Caco-2 (cell line): ENCODE results near the gene TMEM190. TPM values are rescaled to one million over a fixed set of nuclear protein-coding genes. Genes with fewer than 3 reads are reported as not detected.

Experiments
- BruUV-seq: library from RNA; stranded (reverse); fragments of 400-500 nt; replicated peaks from 2 replicates; lab custom pipeline; 2021; lab: Mats Ljungman, UMichigan
- CTCF ChIA-PET: fragments of 300-600 bp; sonication (Branson Sonifier 250); formaldehyde crosslinking; loops from one replicate; lab custom pipeline; 2022; ENCODE audit warnings: antibody characterized with exemption; lab: Charles Lee
- POLR2A ChIA-PET: fragments of 300-600 bp; sonication (Branson Sonifier 250); formaldehyde crosslinking; loops from one replicate; lab custom pipeline; 2022; ENCODE audit warnings: antibody characterized with exemption; lab: Charles Lee
- DNase-seq, 2 experiments: peaks; one replicate each; pipeline versions ENCODE4 v3.0.0 to v3.0.0-alpha.2; 2020 to 2022
- H3K27me3 ChIP-seq: replicated peaks from 2 replicates; pipeline ENCODE4 v1.6.0; 2011; ENCODE audit warnings: low read length; ENCODE audit not compliant: control insufficient read depth, insufficient read depth
- H3K36me3 ChIP-seq: 2 replicates; pipeline ENCODE4 v1.5.1; 2011; ENCODE audit warnings: low read length; ENCODE audit not compliant: control insufficient read depth, insufficient read depth
- H3K4me1 ChIP-seq: fragments of 250-450 bp; sonication (Bioruptor Pico); 2 replicates; pipeline ENCODE4 v1.5.1; 2020; ENCODE audit warnings: mild to moderate bottlenecking
- H3K4me3 ChIP-seq: 2 replicates; pipeline ENCODE4 v1.5.1; 2011; ENCODE audit warnings: low read depth, mild to moderate bottlenecking, control low read depth, low read length
- H3K9me3 ChIP-seq: fragments of 250-450 bp; sonication (Bioruptor Pico); 2 replicates; pipeline ENCODE4 v1.5.1; 2020; ENCODE audit warnings: mild to moderate bottlenecking, moderate library complexity
- H3K27ac Mint-ChIP-seq: one replicate; pipeline ENCODE4 v1.8.0; 2022; ENCODE audit warnings: mixed read lengths; ENCODE audit not compliant: unreplicated experiment
- H3K27me3 Mint-ChIP-seq: one replicate; pipeline ENCODE4 v1.8.0; 2022; ENCODE audit warnings: mixed read lengths; ENCODE audit not compliant: insufficient read depth, unreplicated experiment
- H3K36me3 Mint-ChIP-seq: one replicate; pipeline ENCODE4 v1.8.0; 2022; ENCODE audit warnings: mild to moderate bottlenecking, mixed read lengths; ENCODE audit not compliant: insufficient read depth, unreplicated experiment
- H3K4me1 Mint-ChIP-seq: one replicate; pipeline ENCODE4 v1.8.0; 2022; ENCODE audit warnings: low read depth, mixed read lengths; ENCODE audit not compliant: unreplicated experiment
- H3K4me3 Mint-ChIP-seq: one replicate; pipeline ENCODE4 v1.8.0; 2022; ENCODE audit warnings: mild to moderate bottlenecking, moderate library complexity, mixed read lengths; ENCODE audit not compliant: unreplicated experiment
- H3K9me3 Mint-ChIP-seq: one replicate; pipeline ENCODE4 v1.8.0; 2022; ENCODE audit warnings: mixed read lengths; ENCODE audit not compliant: unreplicated experiment
- CTCF ChIP-seq, 2 experiments: fragments of 200-600 bp in 1 of 2; IDR thresholded peaks; 1 replicate in 1 of 2; 2 replicates in 1 of 2; pipeline versions ENCODE4 v1.5.1 to v1.8.0; 2011 to 2022; ENCODE audit warnings: antibody characterized with exemption in 1 of 2, control low read depth in 1 of 2, inconsistent platforms in 1 of 2, low read depth in 1 of 2, low read length in 1 of 2, mild to moderate bottlenecking in 1 of 2, moderate library complexity in 1 of 2; ENCODE audit not compliant: insufficient read depth in 1 of 2, severe bottlenecking in 1 of 2, unreplicated experiment in 1 of 2
- intact Hi-C: fragments of 100-400 bp; cut with micrococcal nuclease; formaldehyde crosslinking; loops from one replicate; pipeline ENCODE4 v1.10.0; 2022; ENCODE audit not compliant: unreplicated experiment
- total RNA-seq: library from RNA; stranded (reverse); gene quantifications from 2 replicates; pipeline ENCODE4 v1.2.3, GENCODE V29; 2022

Gene TMEM190
- total RNA-seq, 1 experiment from 2014 or later = not detected

DNA sequence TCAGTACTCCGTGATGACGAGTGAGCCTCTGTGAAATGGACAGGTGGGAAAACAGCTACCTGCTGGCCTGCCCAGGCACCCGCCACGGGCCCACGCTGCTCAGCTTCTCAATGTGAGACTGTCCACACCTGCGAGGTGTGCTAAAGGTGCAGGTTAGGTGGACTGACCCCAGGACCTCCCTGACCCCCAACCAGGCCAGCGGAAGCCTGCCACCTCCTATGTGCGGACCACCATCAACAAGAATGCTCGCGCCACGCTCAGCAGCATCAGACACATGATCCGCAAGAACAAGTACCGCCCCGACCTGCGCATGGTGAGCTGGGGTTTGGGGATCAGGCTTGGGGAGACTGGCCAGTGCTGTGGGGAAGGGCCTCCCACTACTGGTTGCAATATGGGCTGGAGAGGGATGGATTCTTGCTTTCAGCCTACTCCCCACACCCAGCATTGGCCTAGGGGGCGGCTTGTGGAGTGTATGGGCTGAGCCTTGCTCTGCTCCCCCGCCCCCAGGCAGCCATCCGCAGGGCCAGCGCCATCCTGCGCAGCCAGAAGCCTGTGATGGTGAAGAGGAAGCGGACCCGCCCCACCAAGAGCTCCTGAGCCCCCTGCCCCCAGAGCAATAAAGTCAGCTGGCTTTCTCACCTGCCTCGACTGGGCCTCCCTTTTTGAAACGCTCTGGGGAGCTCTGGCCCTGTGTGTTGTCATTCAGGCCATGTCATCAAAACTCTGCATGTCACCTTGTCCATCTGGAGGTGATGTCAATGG is 11.3 kb downstream of the TMEM190 start:
- no peaks in the 10 kb centered on the region for H3K9me3 Mint-ChIP-seq
- H3K4me1 Mint-ChIP-seq = peaks cover 7% of the 10 kb centered on the region
- peak overlapping the region; percentile 93 for H3K4me3 Mint-ChIP-seq
- Histone ChIP-seq H3K4me1 (peaks cover 22% of the 10 kb centered on the region), H3K36me3 (peaks cover 18% of the 10 kb centered on the region), H3K9me3 (no peaks in the 10 kb centered on the region), H3K27me3 (no peaks in the 10 kb centered on the region), H3K4me3 (peak overlapping the region; percentile 5; the same call in 1 of the 2 replicates)
- DNase-seq = no peak
- ChIA-PET POLR2A (interaction anchor here (0.6 to 2.2 kb wide), 2 partner anchors 20 to 49 kb away, joined by 4 to 10 read pairs; partner anchors contain the start of genes KMT5C and UBE2S), CTCF (interaction anchor here (0.6 kb wide), 1 partner anchor 237 kb away, joined by 3 read pairs; no protein-coding TSS in a partner anchor)
- intact Hi-C loops = loop anchor here (10.0 kb wide), 1 partner anchor 247 kb away; no protein-coding TSS in a partner anchor
- H3K27me3 Mint-ChIP-seq = no peaks in the 10 kb centered on the region
- peak overlapping the region; percentile 70 for H3K27ac Mint-ChIP-seq
- peaks cover 65% of the 10 kb centered on the region for H3K36me3 Mint-ChIP-seq
- TF ChIP-seq CTCF (IDR thresholded peaks at IDR 0.05; ENCODE audit: insufficient read depth in 1 of 2, low read depth in 1 of 2, low read length in 1 of 2, severe bottlenecking in 1 of 2, unreplicated experiment in 1 of 2) = no peak
- no TSS peak for BruUV-seq

GRCh38 chr19:55389386-55390317 is 13.0 kb downstream of the TMEM190 start:
- Mint-ChIP-seq H3K9me3 (no peaks in the 10 kb centered on the region), H3K4me1 (peaks cover 7% of the 10 kb centered on the region), H3K27ac (peak overlapping the region; percentile 75), H3K36me3 (peaks cover 71% of the 10 kb centered on the region), H3K27me3 (no peaks in the 10 kb centered on the region), H3K4me3 (no peak overlapping the region)
- H3K36me3 ChIP-seq = peaks cover 18% of the 10 kb centered on the region
- DNase-seq = no peak
- no peaks in the 10 kb centered on the region for H3K9me3 ChIP-seq
- H3K4me3 ChIP-seq = no peak overlapping the region
- POLR2A ChIA-PET = interaction anchor here (1.5 to 2.2 kb wide), 2 partner anchors 18 to 50 kb away, joined by 10 read pairs; partner anchors contain the start of genes KMT5C and UBE2S
- BruUV-seq = no TSS peak
- CTCF ChIA-PET = interaction anchor here (0.5 kb wide), 1 partner anchor 15 kb away, joined by 6 read pairs; no protein-coding TSS in a partner anchor
- H3K27me3 ChIP-seq = no peaks in the 10 kb centered on the region
- intact Hi-C loops = loop anchor here (10.0 kb wide), 1 partner anchor 245 kb away; no protein-coding TSS in a partner anchor
- peaks cover 18% of the 10 kb centered on the region for H3K4me1 ChIP-seq
- TF ChIP-seq CTCF (IDR thresholded peaks at IDR 0.05; ENCODE audit: insufficient read depth in 1 of 2, low read depth in 1 of 2, low read length in 1 of 2, severe bottlenecking in 1 of 2, unreplicated experiment in 1 of 2) = no peak

DNA sequence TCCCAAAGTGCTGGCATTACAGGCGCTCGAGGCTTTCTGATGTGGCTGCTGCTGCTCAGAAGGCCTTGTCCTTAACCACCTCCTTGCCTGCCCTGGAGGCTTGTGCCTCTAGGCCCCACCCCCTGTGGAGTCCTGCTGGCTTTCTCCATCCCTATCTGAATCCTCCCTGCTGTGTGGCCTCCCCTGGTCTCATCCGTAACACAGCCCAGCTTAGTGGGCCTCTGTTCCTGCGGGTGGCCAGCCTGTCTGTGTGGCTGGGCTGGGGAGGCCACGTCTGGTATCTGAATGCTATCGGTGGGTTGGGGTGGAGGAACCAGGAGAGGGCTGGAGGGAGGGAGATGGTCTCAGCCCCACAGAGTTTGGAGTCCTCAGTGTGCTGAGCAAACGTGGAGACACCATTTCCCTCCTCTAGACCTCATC is 13.8 kb downstream of the TMEM190 start:
- peaks cover 18% of the 10 kb centered on the region for H3K4me1 ChIP-seq
- no peaks in the 10 kb centered on the region for H3K9me3 ChIP-seq
- no peak for TF ChIP-seq CTCF (IDR thresholded peaks at IDR 0.05; ENCODE audit: insufficient read depth in 1 of 2, low read depth in 1 of 2, low read length in 1 of 2, severe bottlenecking in 1 of 2, unreplicated experiment in 1 of 2)
- peaks cover 18% of the 10 kb centered on the region for H3K36me3 ChIP-seq
- no peak overlapping the region for H3K4me3 ChIP-seq
- peaks cover 67% of the 10 kb centered on the region for H3K36me3 Mint-ChIP-seq
- no peaks in the 10 kb centered on the region for H3K27me3 Mint-ChIP-seq
- intact Hi-C loops = no loop called here
- H3K9me3 Mint-ChIP-seq = no peaks in the 10 kb centered on the region
- BruUV-seq = no TSS peak
- no peaks in the 10 kb centered on the region for H3K27me3 ChIP-seq
- peak overlapping the region; percentile 51 for H3K27ac Mint-ChIP-seq
- CTCF ChIA-PET = no interaction called here
- peaks cover 7% of the 10 kb centered on the region for H3K4me1 Mint-ChIP-seq
- no peak overlapping the region for H3K4me3 Mint-ChIP-seq
- no peak for DNase-seq
- POLR2A ChIA-PET = interaction anchor here (0.5 to 1.5 kb wide), 2 partner anchors 17 to 55 kb away, joined by 5 to 10 read pairs; partner anchors contain the start of gene UBE2S
